AG04449 (cell line): ENCODE measurements around the gene DLGAP1.

Experiments
- CTCF ChIA-PET: fragments of 350-600 bp; formaldehyde crosslinking; extraction: SDS; loops from one replicate; lab custom pipeline; 2021; ENCODE audit warnings: antibody characterized with exemption; lab: Yijun Ruan, JAX
- POLR2A ChIA-PET: fragments of 400-600, 350-600 bp; formaldehyde crosslinking; extraction: SDS; loops from one replicate; lab custom pipeline; 2020; ENCODE audit warnings: antibody characterized with exemption, inconsistent platforms; lab: Yijun Ruan, JAX
- DNase-seq: peaks from one replicate; pipeline ENCODE4 v3.0.0-alpha.2; 2010; ENCODE audit warnings: low read depth, low spot score
- H3K4me3 ChIP-seq: 2 replicates; pipeline ENCODE4 v1.5.1; 2011; ENCODE audit warnings: low read depth, mild to moderate bottlenecking, control low read depth, low read length
- CTCF ChIP-seq: IDR thresholded peaks from one replicate; pipeline ENCODE4 v1.5.1; 2011; ENCODE audit warnings: mild to moderate bottlenecking, moderate library complexity, low read length, control low read depth, inconsistent platforms; ENCODE audit not compliant: insufficient read depth; ENCODE audit errors: missing control alignments

The DLGAP1 gene

GRCh38 chr18:3758531-3758930, 696.6 kb downstream of the DLGAP1 start:
- no peak overlapping the region for H3K4me3 ChIP-seq
- DNase-seq, result no peak
- ChIA-PET POLR2A (no interaction called here), CTCF (interaction anchor here (1.2 to 3.8 kb wide), 2 partner anchors 10 to 13 kb away, joined by 4 to 19 read pairs; no protein-coding TSS in a partner anchor)
- TF ChIP-seq CTCF, result no peak

- POLR2A ChIA-PET, result no interaction called here
- no peak for DNase-seq
- no peak for TF ChIP-seq CTCF
- CTCF ChIA-PET, result interaction anchor here (2.2 kb wide), 1 partner anchor 14 kb away, joined by 10 read pairs; no protein-coding TSS in a partner anchor
- H3K4me3 ChIP-seq, result no peak overlapping the region
These were observed 697.7 kb downstream of the DLGAP1 start for GRCh38 chr18:3757361-3757760.

GRCh38 chr18:3753106-3753505, 702.0 kb downstream of the DLGAP1 start:
- no peak for TF ChIP-seq CTCF
- POLR2A ChIA-PET, result no interaction called here
- CTCF ChIA-PET, result interaction anchor here (1.1 to 2.2 kb wide), 2 partner anchors 18 to 43 kb away, joined by 3 to 9 read pairs; no protein-coding TSS in a partner anchor
- no peak overlapping the region for H3K4me3 ChIP-seq
- DNase-seq, result no peak

GRCh38 chr18:3748086-3748485, 707.0 kb downstream of the DLGAP1 start:
- DNase-seq, result no peak
- CTCF ChIA-PET, result interaction anchor here (1.4 kb wide), 2 partner anchors 23 to 247 kb away, joined by 3 to 4 read pairs; no protein-coding TSS in a partner anchor
- POLR2A ChIA-PET, result no interaction called here
- no peak for TF ChIP-seq CTCF
- H3K4me3 ChIP-seq, result no peak overlapping the region

GRCh38 chr18:3747176-3747973, 707.7 kb downstream of the DLGAP1 start:
- DNase-seq, result no peak
- no peak for TF ChIP-seq CTCF

GRCh38 chr18:3742541-3742940, 712.6 kb downstream of the DLGAP1 start:
- DNase-seq, result no peak
- ChIA-PET CTCF (no interaction called here), POLR2A (no interaction called here)
- no peak for TF ChIP-seq CTCF
- H3K4me3 ChIP-seq, result no peak overlapping the region

More at GRCh38 chr18:3747176-3747973, 707.7 kb downstream of the DLGAP1 start:
- H3K4me3 ChIP-seq, result no peak overlapping the region
- CTCF ChIA-PET, result interaction anchor here (1.4 kb wide), 2 partner anchors 23 to 247 kb away, joined by 3 to 4 read pairs; no protein-coding TSS in a partner anchor
- POLR2A ChIA-PET, result no interaction called here
